H1 (cell line): ENCODE data around the gene MKRN2OS.

Experiments used
- CEBPB ChIP-seq: IDR thresholded peaks from 2 replicates; pipeline ENCODE4 v1.6.1; 2012; ENCODE audit warnings: low read depth, low read length
- CTCF ChIP-seq, 3 experiments: IDR thresholded peaks; 1 replicate in 2 of 3; 2 replicates in 1 of 3; pipeline versions ENCODE4 v1.5.1 to v1.6.1; 2011; ENCODE audit warnings: low read length in 3 of 3, mild to moderate bottlenecking in 3 of 3, inconsistent platforms in 2 of 3, low read depth in 1 of 3, moderate library complexity in 1 of 3; ENCODE audit not compliant: insufficient read depth in 1 of 3; ENCODE audit errors: control extremely low read depth in 1 of 3
- KDM1A ChIP-seq: fragments of 200-600, 300-600 bp; sonication (generic); IDR thresholded peaks from 2 replicates; pipeline ENCODE4 v1.7.1; 2016; ENCODE audit warnings: mild to moderate bottlenecking, low read length, borderline replicate concordance
- NRF1 ChIP-seq: IDR thresholded peaks from 2 replicates; pipeline ENCODE4 v1.6.1; 2011; ENCODE audit warnings: mild to moderate bottlenecking, low read depth, low read length, improper control_type of control experiment
- POLR2A ChIP-seq, 2 experiments: IDR thresholded peaks; 1 replicate in 1 of 2; 2 replicates in 1 of 2; pipeline ENCODE4 v1.6.1; 2011; ENCODE audit warnings: low read depth in 2 of 2, low read length in 2 of 2, mild to moderate bottlenecking in 2 of 2; ENCODE audit errors: control extremely low read depth in 1 of 2
- POLR2AphosphoS5 ChIP-seq: IDR thresholded peaks from 2 replicates; pipeline ENCODE4 v1.6.1; 2011; ENCODE audit warnings: low read depth, low read length
- RFX5 ChIP-seq: IDR thresholded peaks from 2 replicates; pipeline ENCODE4 v1.6.1; 2011; ENCODE audit warnings: low read depth, low read length, improper control_type of control experiment, borderline replicate concordance
- SP2 ChIP-seq: IDR thresholded peaks from 2 replicates; pipeline ENCODE4 v1.6.1; 2012; ENCODE audit warnings: mild to moderate bottlenecking, low read length, inconsistent platforms
- YY1 ChIP-seq: IDR thresholded peaks from 2 replicates; pipeline ENCODE4 v1.6.1; 2011; ENCODE audit warnings: low read depth, mild to moderate bottlenecking, low read length

GRCh38 chr3:12495749-12496452 is 49.4 kb downstream of the MKRN2OS start:
- TF ChIP-seq NRF1 (no peak), KDM1A (no peak), SP2 (no peak), CTCF (IDR thresholded peaks at IDR 0.05; ENCODE audit: control extremely low read depth in 1 of 3, insufficient read depth in 1 of 3, low read depth in 1 of 3, low read length in 3 of 3) (peak; percentile 44 to 69 (median 61)), POLR2A (IDR thresholded peaks at IDR 0.05; ENCODE audit: control extremely low read depth in 1 of 2, low read depth in 2 of 2, low read length in 2 of 2) (no peak), YY1 (no peak), RFX5 (no peak), POLR2AphosphoS5 (no peak), CEBPB (no peak)
